HG03354 (cell line): ENCODE results near the gene MASP2.
"Not testable (repeated sequence)": the region's sequence is repeated elsewhere in the genome, so short reads cannot be mapped to it uniquely, and the experiment has no call there.

Experiments used
- ATAC-seq: cut with Tn5 transposase; IDR thresholded peaks from one replicate; pipeline ENCODE4 v1.9.1; 2021; ENCODE audit warnings: mild to moderate bottlenecking; ENCODE audit not compliant: unreplicated experiment, poor library complexity, severe bottlenecking

Gene MASP2

GRCh38 chr1:11059155-11059967 is 12.3 kb upstream of the MASP2 start:
- peak; percentile 33 for ATAC-seq

- ATAC-seq, result no peak
Measured at GRCh38 chr1:11058595-11059154, 11.6 kb upstream of the MASP2 start.

- no peak for ATAC-seq
Measured at GRCh38 chr1:11058026-11058425, 11.0 kb upstream of the MASP2 start.

- ATAC-seq, result no peak
Measured at GRCh38 chr1:11057477-11057876, 10.4 kb upstream of the MASP2 start.

- no peak for ATAC-seq
Measured at GRCh38 chr1:11056504-11056903, 9.5 kb upstream of the MASP2 start.

GRCh38 chr1:11055676-11056075 is 8.6 kb upstream of the MASP2 start:
- no peak for ATAC-seq

- ATAC-seq, result no peak
Measured at GRCh38 chr1:11054666-11055065, 7.6 kb upstream of the MASP2 start.

GRCh38 chr1:11054181-11054580 is 7.1 kb upstream of the MASP2 start:
- no peak for ATAC-seq

GRCh38 chr1:11053758-11054137 is 6.7 kb upstream of the MASP2 start:
- no peak for ATAC-seq

- no peak for ATAC-seq
Measured at GRCh38 chr1:11052839-11053757, 6.1 kb upstream of the MASP2 start.

- no peak for ATAC-seq
Measured at GRCh38 chr1:11051781-11052511, 4.9 kb upstream of the MASP2 start.

- ATAC-seq, result not testable (repeated sequence)
Measured at GRCh38 chr1:11051121-11051520, 4.1 kb upstream of the MASP2 start.

GRCh38 chr1:11046270-11046566 is 821 bp downstream of the MASP2 start:
- ATAC-seq, result no peak

- ATAC-seq, result no peak
Measured at GRCh38 chr1:11045428-11046269, 1.4 kb downstream of the MASP2 start.

- no peak for ATAC-seq
Measured at GRCh38 chr1:11044849-11045427, 2.1 kb downstream of the MASP2 start.

GRCh38 chr1:11044086-11044848 is 2.8 kb downstream of the MASP2 start:
- no peak for ATAC-seq

GRCh38 chr1:11042995-11043874 is 3.8 kb downstream of the MASP2 start:
- no peak for ATAC-seq
